IMR-90 (cell line): ENCODE data around the gene C5orf52.

Source experiments
- CEBPB ChIP-seq: IDR thresholded peaks from 2 replicates; pipeline ENCODE4 v1.6.1; 2012; ENCODE audit warnings: low read depth, low read length, improper control_type of control experiment
- CHD1 ChIP-seq: IDR thresholded peaks from 2 replicates; pipeline ENCODE4 v1.6.1; 2012; ENCODE audit warnings: low read depth, low read length, improper control_type of control experiment
- POLR2A ChIP-seq: IDR thresholded peaks from 2 replicates; pipeline ENCODE4 v1.6.1; 2012; ENCODE audit warnings: mild to moderate bottlenecking, low read depth, low read length
- RAD21 ChIP-seq: IDR thresholded peaks from 2 replicates; pipeline ENCODE4 v1.6.1; 2012; ENCODE audit warnings: low read length, improper control_type of control experiment
- TF ChIP-seq, protein P1 (sequence below): conservative IDR thresholded peaks from 2 replicates; pipeline ENCODE4 v1.5.1; 2012; ENCODE audit warnings: mild to moderate bottlenecking, low read depth, low read length, improper control_type of control experiment

DNA sequence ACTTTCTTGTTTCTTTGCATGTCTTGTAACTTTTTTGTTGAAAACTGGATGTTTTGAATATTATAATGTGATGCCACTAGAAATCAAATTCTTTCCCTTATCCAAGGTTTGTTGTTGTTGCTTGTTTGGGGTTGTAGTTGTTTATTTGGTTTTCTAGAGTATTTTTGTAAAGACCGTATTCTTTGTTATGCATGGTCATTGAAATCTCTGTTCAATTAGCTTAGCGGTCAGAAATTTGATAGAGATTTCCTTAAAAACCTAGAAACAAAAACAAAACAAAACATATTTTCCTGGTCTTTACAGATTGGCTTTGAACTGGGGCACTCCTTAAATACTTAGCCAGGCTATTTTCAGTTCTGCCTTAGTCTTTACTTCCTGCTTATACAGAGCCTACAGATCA is 41.0 kb upstream of the C5orf52 start:
- no peak for TF ChIP-seq POLR2A
- TF ChIP-seq, protein P1, sequence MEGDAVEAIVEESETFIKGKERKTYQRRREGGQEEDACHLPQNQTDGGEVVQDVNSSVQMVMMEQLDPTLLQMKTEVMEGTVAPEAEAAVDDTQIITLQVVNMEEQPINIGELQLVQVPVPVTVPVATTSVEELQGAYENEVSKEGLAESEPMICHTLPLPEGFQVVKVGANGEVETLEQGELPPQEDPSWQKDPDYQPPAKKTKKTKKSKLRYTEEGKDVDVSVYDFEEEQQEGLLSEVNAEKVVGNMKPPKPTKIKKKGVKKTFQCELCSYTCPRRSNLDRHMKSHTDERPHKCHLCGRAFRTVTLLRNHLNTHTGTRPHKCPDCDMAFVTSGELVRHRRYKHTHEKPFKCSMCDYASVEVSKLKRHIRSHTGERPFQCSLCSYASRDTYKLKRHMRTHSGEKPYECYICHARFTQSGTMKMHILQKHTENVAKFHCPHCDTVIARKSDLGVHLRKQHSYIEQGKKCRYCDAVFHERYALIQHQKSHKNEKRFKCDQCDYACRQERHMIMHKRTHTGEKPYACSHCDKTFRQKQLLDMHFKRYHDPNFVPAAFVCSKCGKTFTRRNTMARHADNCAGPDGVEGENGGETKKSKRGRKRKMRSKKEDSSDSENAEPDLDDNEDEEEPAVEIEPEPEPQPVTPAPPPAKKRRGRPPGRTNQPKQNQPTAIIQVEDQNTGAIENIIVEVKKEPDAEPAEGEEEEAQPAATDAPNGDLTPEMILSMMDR: no peak
- no peak for TF ChIP-seq RAD21
- no peak for TF ChIP-seq CEBPB
- TF ChIP-seq CHD1: no peak
